DND-41 (cell line): ENCODE measurements around the gene MRTFA.

Experiments
- EZH2 ChIP-seq: IDR thresholded peaks from 3 replicates; pipeline ENCODE4 v1.6.1; 2012; ENCODE audit warnings: borderline replicate concordance, low read depth, mild to moderate bottlenecking, moderate library complexity, low read length, inconsistent platforms; ENCODE audit not compliant: severe bottlenecking
- TF ChIP-seq, protein P1 (sequence below): IDR thresholded peaks from 2 replicates; pipeline ENCODE4 v1.5.1; 2012; ENCODE audit warnings: borderline replicate concordance, low read length, moderate library complexity, mild to moderate bottlenecking; ENCODE audit not compliant: poor library complexity, severe bottlenecking; ENCODE audit errors: extremely low read depth

DNA sequence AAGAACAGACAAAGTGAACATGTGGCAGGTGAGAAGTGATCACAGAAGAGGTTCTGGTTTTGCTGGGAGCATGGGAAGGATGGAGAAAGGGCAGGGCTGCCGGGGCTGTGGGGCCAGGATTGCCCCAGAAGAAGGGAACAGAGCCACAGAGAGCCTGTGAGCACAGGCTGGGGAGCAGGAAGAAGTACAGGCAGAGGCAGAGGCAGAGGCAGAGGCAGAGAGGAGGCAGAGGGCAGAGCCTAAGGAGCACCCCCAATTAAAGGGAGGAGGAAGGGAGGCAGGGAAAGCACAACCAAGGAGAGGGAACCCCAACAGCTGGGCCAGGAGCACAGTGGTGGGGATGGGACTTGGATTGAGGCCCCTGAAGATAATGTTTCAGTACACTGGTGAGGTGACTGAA, 214.6 kb downstream of the MRTFA start:
- TF ChIP-seq, protein P1, sequence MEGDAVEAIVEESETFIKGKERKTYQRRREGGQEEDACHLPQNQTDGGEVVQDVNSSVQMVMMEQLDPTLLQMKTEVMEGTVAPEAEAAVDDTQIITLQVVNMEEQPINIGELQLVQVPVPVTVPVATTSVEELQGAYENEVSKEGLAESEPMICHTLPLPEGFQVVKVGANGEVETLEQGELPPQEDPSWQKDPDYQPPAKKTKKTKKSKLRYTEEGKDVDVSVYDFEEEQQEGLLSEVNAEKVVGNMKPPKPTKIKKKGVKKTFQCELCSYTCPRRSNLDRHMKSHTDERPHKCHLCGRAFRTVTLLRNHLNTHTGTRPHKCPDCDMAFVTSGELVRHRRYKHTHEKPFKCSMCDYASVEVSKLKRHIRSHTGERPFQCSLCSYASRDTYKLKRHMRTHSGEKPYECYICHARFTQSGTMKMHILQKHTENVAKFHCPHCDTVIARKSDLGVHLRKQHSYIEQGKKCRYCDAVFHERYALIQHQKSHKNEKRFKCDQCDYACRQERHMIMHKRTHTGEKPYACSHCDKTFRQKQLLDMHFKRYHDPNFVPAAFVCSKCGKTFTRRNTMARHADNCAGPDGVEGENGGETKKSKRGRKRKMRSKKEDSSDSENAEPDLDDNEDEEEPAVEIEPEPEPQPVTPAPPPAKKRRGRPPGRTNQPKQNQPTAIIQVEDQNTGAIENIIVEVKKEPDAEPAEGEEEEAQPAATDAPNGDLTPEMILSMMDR, result no peak
- no peak for TF ChIP-seq EZH2
